Measurements from ENCODE around the gene CHD5. TPM values are rescaled to one million over a fixed set of nuclear protein-coding genes. Genes with fewer than 3 reads are reported as not detected.

Gene CHD5
- total and polyA plus RNA-seq, 2 of the 4 experiments (the other 2 are of a cell fraction) = under 0.01 to 0.09 TPM

- H2AK9ac ChIP-seq (replicated peaks; ENCODE audit: low read depth, low read length, poor library complexity) = no peak overlapping the region
- no peak overlapping the region for H2BK20ac ChIP-seq (ENCODE audit: low read depth, low read length)
- H2AFZ ChIP-seq (replicated peaks; ENCODE audit: low read length, poor library complexity) = no peak overlapping the region
- H3K27me3 ChIP-seq (ENCODE audit: control insufficient read depth, insufficient read depth, low read length) = peaks cover 9% of the 10 kb centered on the region; the same call in 1 of the 2 replicates
- H3K27ac ChIP-seq (ENCODE audit: insufficient read depth, low read length) = no peak overlapping the region
- BruUV-seq (replicated peaks) = no TSS peak
- 62% methylated on average over 5 of the region's 23 CpGs; no CpG with 5 or more reads in 1 of the 2 experiments for WGBS, 2 experiments (ENCODE audit: extremely low coverage in 2 of 2, insufficient read length in 1 of 2)
- no peaks in the 10 kb centered on the region for H3K36me3 ChIP-seq (ENCODE audit: control insufficient read depth, insufficient read depth, low read length)
- no peak overlapping the region for H2BK120ac ChIP-seq (ENCODE audit: low read depth, low read length)
- H3K23ac ChIP-seq (ENCODE audit: low read depth, low read length) = no peak overlapping the region
- H3K14ac ChIP-seq (replicated peaks; ENCODE audit: low read depth, low read length) = no peak overlapping the region
- H2AK5ac ChIP-seq (ENCODE audit: low read depth, low read length) = no peak overlapping the region
- no peaks in the 10 kb centered on the region for H3K4me1 ChIP-seq (ENCODE audit: control insufficient read depth, insufficient read depth, low read length)
- no peak overlapping the region for H3K9ac ChIP-seq (ENCODE audit: low read depth, low read length)
- intact Hi-C loops (cut with micrococcal nuclease) = no loop called here
- CTCF ChIA-PET = no interaction called here
- DNase-seq = no peak
- in situ Hi-C loops (cut with MboI; ENCODE audit: low sequenced_read_pairs) = no loop called here
- H2BK15ac ChIP-seq (ENCODE audit: low read depth, low read length) = no peak overlapping the region
- no peak overlapping the region for H4K8ac ChIP-seq (ENCODE audit: low read depth in 2 of 2, low read length in 2 of 2)
- dilution Hi-C loops (cut with HindIII; ENCODE audit: low sequenced_read_pairs, unreplicated experiment) = no loop called here
- no peak overlapping the region for H4K91ac ChIP-seq (ENCODE audit: insufficient read depth, low read depth, low read length)
- H3K4ac ChIP-seq (ENCODE audit: low read depth, low read length) = no peak overlapping the region
- H3K56ac ChIP-seq (ENCODE audit: extremely low read depth, insufficient read depth, low read length) = no peak overlapping the region
- ATAC-seq (ENCODE audit: low read depth) = no peak
- POLR2A ChIA-PET (ENCODE audit: unreplicated experiment) = no interaction called here
- no peak overlapping the region for H3K4me3 ChIP-seq (ENCODE audit: insufficient read depth, low read depth, low read length)
- H3K4me2 ChIP-seq (ENCODE audit: low read depth, low read length) = no peak overlapping the region
- no peaks in the 10 kb centered on the region for H3K79me1 ChIP-seq (ENCODE audit: low read depth in 1 of 2, low read length in 2 of 2)
- H3K9me1 ChIP-seq (ENCODE audit: insufficient read depth, low read length) = no peaks in the 10 kb centered on the region
- H3K18ac ChIP-seq (ENCODE audit: low read depth, low read length) = no peak overlapping the region
- TF ChIP-seq POLR2A (IDR thresholded peaks at IDR 0.05; ENCODE audit: low read depth, low read length) (no peak), ELK1 (IDR thresholded peaks at IDR 0.05; ENCODE audit: borderline replicate concordance, low read depth, low read length) (no peak)
- no peaks in the 10 kb centered on the region for H3K9me3 ChIP-seq (ENCODE audit: control insufficient read depth, insufficient read depth, low read length)
- H4K5ac ChIP-seq (ENCODE audit: low read depth, low read length) = no peak overlapping the region
- no peaks in the 10 kb centered on the region for H4K20me1 ChIP-seq (ENCODE audit: insufficient read depth, low read length)
- H2BK5ac ChIP-seq (ENCODE audit: low read depth, low read length, poor library complexity, severe bottlenecking) = no peak overlapping the region
These were observed 83.6 kb downstream of the CHD5 start for GRCh38 chr1:6096243-6097116.

All from IMR-90 (cell line).